Activated B cell treated with CpG ODN at 0.5 μM for 24 hours (primary cell): ENCODE measurements around the gene PCDHGA3. TPM values are rescaled to one million over a fixed set of nuclear protein-coding genes. Genes with fewer than 3 reads are reported as not detected.

Source experiments
- ATAC-seq: fragments of 200-7000 bp; cut with Tn5 transposase; one replicate; pipeline ENCODE4 v1.10.0; 2021; ENCODE audit warnings: low read depth, mild to moderate bottlenecking, moderate library complexity
- CTCF ChIA-PET: fragments of 350-600 bp; sonication (Branson Sonifier 250); formaldehyde crosslinking; loops from one replicate; lab custom pipeline; 2021; ENCODE audit warnings: antibody characterized with exemption; lab: Charles Lee
- POLR2A ChIA-PET: fragments of 350-600 bp; sonication (Branson Sonifier 250); formaldehyde crosslinking; loops from one replicate; lab custom pipeline; 2021; ENCODE audit warnings: antibody characterized with exemption; lab: Charles Lee
- DNase-seq: peaks from one replicate; pipeline ENCODE4 v3.0.0; 2022
- H3K27ac Mint-ChIP-seq: one replicate; pipeline ENCODE4 v1.8.0; 2020; ENCODE audit warnings: mixed read lengths
- H3K27me3 Mint-ChIP-seq: one replicate; pipeline ENCODE4 v1.8.0; 2021; ENCODE audit warnings: mixed read lengths
- H3K36me3 Mint-ChIP-seq: one replicate; pipeline ENCODE4 v1.8.0; 2021; ENCODE audit warnings: low read depth, mixed read lengths
- H3K4me1 Mint-ChIP-seq: one replicate; pipeline ENCODE4 v1.8.0; 2021; ENCODE audit warnings: mixed read lengths
- H3K4me3 Mint-ChIP-seq: one replicate; pipeline ENCODE4 v1.8.0; 2020; ENCODE audit warnings: mild to moderate bottlenecking, mixed read lengths
- H3K9me3 Mint-ChIP-seq: one replicate; pipeline ENCODE4 v1.8.0; 2020; ENCODE audit warnings: mixed read lengths
- CTCF ChIP-seq: fragments of 200-600 bp; IDR thresholded peaks from one replicate; pipeline ENCODE4 v1.8.0; 2022; ENCODE audit warnings: antibody characterized with exemption, mild to moderate bottlenecking
- intact Hi-C: fragments of 100-400 bp; cut with micrococcal nuclease; formaldehyde crosslinking; loops from one replicate; pipeline ENCODE4 v1.15.1; 2024
- total RNA-seq: library from RNA; stranded (reverse); gene quantifications from 2 replicates; pipeline ENCODE4 v1.2.3, GENCODE V29; 2022

The PCDHGA3 gene
- total RNA-seq, 1 donor from 2014 or later, result 0.20 TPM

GRCh38 chr5:141366016-141366896, 22.6 kb downstream of the PCDHGA3 start:
- ATAC-seq (no peak), DNase-seq (no peak)
- POLR2A ChIA-PET, result interaction anchor here (0.8 kb wide), 1 partner anchor 189 kb away, joined by 3 read pairs; the partner anchor contains the start of gene PCDHB8
- no peak overlapping the region for H3K4me3 Mint-ChIP-seq
- H3K9me3 Mint-ChIP-seq, result peaks cover 29% of the 10 kb centered on the region
- CTCF ChIA-PET, result no interaction called here
- H3K27me3 Mint-ChIP-seq, result peaks cover 55% of the 10 kb centered on the region
- H3K36me3 Mint-ChIP-seq, result peaks cover 12% of the 10 kb centered on the region
- no peak overlapping the region for H3K27ac Mint-ChIP-seq
- TF ChIP-seq CTCF, result no peak
- H3K4me1 Mint-ChIP-seq, result peaks cover 14% of the 10 kb centered on the region
- intact Hi-C loops, result no loop called here

- peak; percentile 64 for ATAC-seq
- Mint-ChIP-seq H3K4me1 (peaks cover 7% of the 10 kb centered on the region), H3K27ac (no peak within 1 kb of the TSS), H3K36me3 (peaks cover 5% of the 10 kb centered on the region), H3K27me3 (peaks cover 54% of the 10 kb centered on the region), H3K9me3 (peaks cover 22% of the 10 kb centered on the region), H3K4me3 (peak within 1 kb of the TSS; percentile 81)
- CTCF ChIA-PET, result interaction anchor here (0.6 to 2.8 kb wide), 12 partner anchors 20 to 508 kb away, joined by 3 to 23 read pairs (median 4); partner anchors contain the start of genes PCDH1, PCDHGB1, PCDHGB5 and TAF7
- no peak for DNase-seq
- no peak for TF ChIP-seq CTCF
- POLR2A ChIA-PET, result interaction anchor here (0.6 kb wide), 2 partner anchors 44 to 220 kb away, joined by 3 to 4 read pairs; no protein-coding TSS in a partner anchor
- intact Hi-C loops, result loop anchor here (1.0 to 5.0 kb wide), 2 partner anchors 42 to 194 kb away; partner anchors contain the start of gene PCDHGA10
Measured at GRCh38 chr5:141369994-141370848, 26.6 kb downstream of the PCDHGA3 start, which contains the start of gene PCDHGB3. TSS of gene PCDHGB3 (plus strand) at chr5:141370242. CDS start at chr5:141370395, 153 bp downstream.

GRCh38 chr5:141371572-141372475, 28.2 kb downstream of the PCDHGA3 start:
- ChIA-PET POLR2A (no interaction called here), CTCF (interaction anchor here (2.8 kb wide), 1 partner anchor 192 kb away, joined by 23 read pairs; no protein-coding TSS in a partner anchor)
- Mint-ChIP-seq H3K27ac (no peak overlapping the region), H3K4me1 (peaks cover 7% of the 10 kb centered on the region), H3K4me3 (no peak overlapping the region), H3K9me3 (peaks cover 17% of the 10 kb centered on the region), H3K36me3 (no peaks in the 10 kb centered on the region), H3K27me3 (peaks cover 43% of the 10 kb centered on the region)
- intact Hi-C loops, result loop anchor here (5.0 kb wide), 1 partner anchor 40 kb away; the partner anchor contains the start of gene PCDHGA10
- DNase-seq, result no peak
- ATAC-seq, result no peak
- TF ChIP-seq CTCF, result no peak

- Mint-ChIP-seq H3K36me3 (no peaks in the 10 kb centered on the region), H3K4me3 (peak within 1 kb of the TSS; percentile 12), H3K27me3 (peaks cover 37% of the 10 kb centered on the region), H3K9me3 (peaks cover 22% of the 10 kb centered on the region), H3K27ac (no peak within 1 kb of the TSS), H3K4me1 (peaks cover 7% of the 10 kb centered on the region)
- ChIA-PET POLR2A (no interaction called here), CTCF (interaction anchor here (1.3 kb wide), 1 partner anchor 24 kb away, joined by 3 read pairs; the partner anchor contains the start of gene PCDHGB5)
- intact Hi-C loops, result loop anchor here (1.0 to 5.0 kb wide), 2 partner anchors 39 to 185 kb away; partner anchors contain the start of gene PCDHGA10
- ATAC-seq, result no peak
- no peak for TF ChIP-seq CTCF
- no peak for DNase-seq
Measured at GRCh38 chr5:141373673-141374317, 30.2 kb downstream of the PCDHGA3 start, which contains the start of gene PCDHGA6. TSS of gene PCDHGA6 (plus strand) at chr5:141373891. CDS start at chr5:141374084, 193 bp downstream.
